ENCODE results near the gene CAPN11.
"Not testable (repeated sequence)": the region's sequence is repeated elsewhere in the genome, so short reads cannot be mapped to it uniquely, and the experiment has no call there.

Gene CAPN11

DNA sequence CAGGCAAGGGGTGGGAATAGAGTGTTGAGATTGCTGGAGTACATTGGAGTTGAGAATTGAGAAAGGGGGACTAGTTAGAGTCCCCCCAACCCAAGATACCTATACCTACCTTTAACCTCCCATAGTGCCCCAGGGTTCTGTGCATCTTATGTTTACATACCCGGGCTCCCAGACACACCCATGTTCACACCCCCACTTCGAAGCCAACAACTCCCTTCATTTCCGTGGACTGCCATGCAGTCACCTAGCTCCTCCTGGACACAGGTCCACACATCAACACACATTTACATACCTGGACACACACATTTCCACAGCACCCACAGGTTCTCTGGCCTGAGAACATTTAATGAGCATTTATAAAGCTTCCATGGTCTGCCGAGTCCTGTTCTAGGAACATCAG, 26.1 kb upstream of the CAPN11 start:
- no peak for DNase-seq

- no peak for DNase-seq
Observed at GRCh38 chr6:44133003-44133931, 25.4 kb upstream of the CAPN11 start.

DNA sequence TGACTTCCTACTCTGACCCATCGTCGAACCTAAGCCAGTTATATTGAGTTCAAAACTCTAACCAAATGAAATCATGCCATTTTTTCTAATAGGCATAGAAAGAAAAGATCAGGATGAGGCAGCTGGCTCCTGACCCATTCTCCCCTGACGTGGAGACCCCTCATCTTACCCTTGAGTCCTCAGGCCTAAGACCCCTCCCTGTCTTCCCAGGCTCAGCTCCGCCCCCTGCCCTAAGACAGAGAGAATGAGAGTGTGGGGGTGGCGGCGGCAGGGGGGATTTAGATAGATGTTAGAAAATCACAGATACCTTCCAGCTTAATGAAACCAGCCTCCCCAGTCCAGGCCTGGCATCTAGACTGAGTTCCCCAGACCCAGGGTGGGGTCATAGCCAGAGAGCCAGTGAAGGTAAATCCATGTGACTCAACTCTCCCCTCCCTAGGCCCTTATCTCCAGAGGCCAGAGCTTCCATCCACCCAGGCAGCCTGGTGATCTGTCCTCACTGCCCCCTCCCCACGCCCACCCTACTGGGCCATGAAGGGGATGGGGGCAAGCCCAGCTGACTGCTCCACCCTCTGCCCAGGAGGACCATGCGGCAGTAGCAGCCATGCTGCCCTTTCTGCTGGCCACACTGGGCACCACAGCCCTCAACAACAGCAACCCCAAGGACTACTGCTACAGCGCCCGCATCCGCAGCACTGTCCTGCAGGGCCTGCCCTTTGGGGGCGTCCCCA, 24.5 kb upstream of the CAPN11 start:
- no peak for DNase-seq

DNA sequence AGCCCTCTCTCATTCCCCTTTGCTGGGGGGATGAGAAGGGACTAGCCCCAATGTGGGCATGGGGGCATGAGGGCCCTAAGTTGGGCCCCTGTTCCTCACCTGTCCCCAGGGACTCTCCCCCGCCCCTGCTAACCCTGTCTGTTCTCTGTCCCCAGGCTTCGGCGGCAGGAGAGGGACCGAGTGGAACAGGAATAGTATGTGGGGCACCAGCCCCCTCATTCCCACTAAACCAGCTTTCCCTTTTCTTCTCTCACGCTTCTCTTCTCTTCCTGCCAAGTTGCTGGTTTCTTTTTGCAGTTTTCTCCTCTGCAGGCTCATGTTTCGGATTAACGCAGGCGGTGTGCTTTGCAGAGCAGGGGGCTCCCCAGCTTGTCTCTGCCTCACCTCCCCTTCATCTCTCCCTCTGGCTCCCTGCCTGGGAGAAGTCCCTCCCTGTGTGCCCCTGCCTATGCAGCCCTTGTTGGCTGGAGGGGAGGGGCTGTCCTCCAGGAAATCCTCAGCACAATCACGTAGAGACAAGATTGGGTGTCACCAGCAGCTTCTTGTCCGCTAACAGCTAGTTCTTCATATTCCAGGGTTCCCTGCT, 23.4 kb upstream of the CAPN11 start:
- DNase-seq, result no peak

- DNase-seq, result no peak
Observed at GRCh38 chr6:44135875-44136274, 22.7 kb upstream of the CAPN11 start.

- DNase-seq, result no peak
Observed at GRCh38 chr6:44138717-44139350, 19.8 kb upstream of the CAPN11 start.

- DNase-seq, result no peak
Observed at GRCh38 chr6:44139351-44139743, 19.3 kb upstream of the CAPN11 start.

GRCh38 chr6:44142835-44143234, 15.8 kb upstream of the CAPN11 start:
- no peak for DNase-seq

- DNase-seq, result no peak
Observed at GRCh38 chr6:44143731-44144130, 14.9 kb upstream of the CAPN11 start.

- DNase-seq, result not testable (repeated sequence)
Observed at GRCh38 chr6:44144536-44144935, 14.1 kb upstream of the CAPN11 start.

DNA sequence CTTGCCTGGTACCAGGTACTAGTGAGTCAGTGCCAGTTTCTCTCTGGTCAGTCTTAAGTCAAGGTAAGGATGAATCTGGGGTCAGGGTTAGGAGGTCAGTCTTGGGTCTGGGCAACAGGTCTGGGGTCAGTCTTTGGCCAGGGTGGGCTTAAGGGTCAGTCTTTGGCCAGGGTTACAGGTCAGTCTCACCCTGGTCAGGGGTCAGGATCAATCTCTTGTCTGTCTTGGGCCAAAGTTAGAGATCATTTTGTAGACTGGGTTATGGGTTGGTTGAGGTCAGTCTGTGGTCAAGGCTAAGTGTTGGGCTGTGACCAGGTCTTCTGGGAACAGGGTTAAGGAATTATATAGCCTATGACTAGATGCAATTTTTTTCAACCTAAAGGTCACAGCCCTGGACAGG, 12.8 kb upstream of the CAPN11 start:
- no peak for DNase-seq

- DNase-seq, result no peak
Observed at GRCh38 chr6:44146685-44147084, 11.9 kb upstream of the CAPN11 start.

DNA sequence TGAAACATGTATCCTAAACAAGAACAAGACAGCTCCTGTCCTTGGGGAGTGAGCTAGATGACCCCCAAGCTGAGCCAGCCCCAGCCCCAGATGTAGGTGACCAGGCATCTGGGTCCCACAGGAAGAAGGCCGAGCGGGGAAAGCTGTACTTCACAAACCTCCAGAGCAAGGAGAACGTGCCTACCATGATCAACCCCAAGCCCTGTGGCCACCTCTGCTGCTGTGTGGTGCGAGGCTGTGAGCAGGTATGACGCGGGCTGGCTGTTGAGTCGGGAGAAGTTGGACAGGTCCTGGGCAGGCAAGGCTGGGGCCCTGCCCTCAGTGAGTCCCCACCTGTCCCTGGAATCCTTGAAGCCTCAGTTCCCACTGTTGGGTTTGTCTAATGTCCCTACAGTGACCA, 11.4 kb upstream of the CAPN11 start:
- DNase-seq, result no peak

DNA sequence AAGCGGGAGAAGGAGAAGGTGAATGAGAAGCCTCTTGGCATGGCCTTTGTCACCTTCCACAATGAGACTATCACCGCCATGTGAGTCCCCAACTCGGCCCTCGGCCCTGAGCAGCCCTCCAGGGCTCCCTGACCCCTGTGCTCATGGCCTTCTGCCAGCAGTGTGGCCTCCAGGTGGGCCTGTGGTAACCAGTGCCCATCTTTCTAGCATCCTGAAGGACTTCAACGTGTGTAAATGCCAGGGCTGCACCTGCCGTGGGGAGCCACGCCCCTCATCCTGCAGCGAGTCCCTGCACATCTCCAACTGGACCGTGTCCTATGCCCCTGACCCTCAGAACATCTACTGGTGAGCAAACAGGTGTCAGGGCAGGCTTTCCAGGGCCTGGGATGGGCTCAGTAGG, 10.3 kb upstream of the CAPN11 start:
- DNase-seq, result no peak

- DNase-seq, result no peak
Observed at GRCh38 chr6:44149369-44150012, 9.1 kb upstream of the CAPN11 start.

DNA sequence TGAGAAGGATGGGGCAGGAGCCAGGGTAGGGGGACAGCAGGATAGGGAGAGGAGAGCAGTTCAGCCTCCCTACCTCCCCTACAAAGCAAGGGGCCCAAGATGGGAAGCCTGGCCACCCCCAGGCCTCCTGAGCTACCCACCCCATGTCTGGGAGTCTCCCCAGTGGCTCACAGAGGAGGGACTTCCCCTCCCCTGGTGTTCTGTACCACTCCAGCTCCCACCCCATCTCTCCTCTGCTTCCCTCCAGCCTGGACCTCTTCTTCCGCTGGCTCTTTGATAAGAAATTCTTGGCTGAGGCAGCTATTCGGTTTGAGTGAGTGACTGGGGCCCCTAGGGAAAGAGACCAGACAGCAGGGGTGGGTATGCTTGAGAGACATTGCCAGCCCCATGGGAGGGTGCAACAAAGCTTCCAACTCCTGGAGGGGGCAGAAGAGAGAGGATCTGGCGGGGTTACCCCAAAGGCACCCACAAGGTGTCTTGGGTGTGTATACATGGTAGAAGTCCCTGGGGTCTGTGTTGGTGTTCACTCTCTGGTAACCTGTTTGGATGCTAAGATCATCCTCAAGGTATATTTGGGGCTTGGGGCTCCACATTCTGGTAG, 8.2 kb upstream of the CAPN11 start:
- DNase-seq, result no peak

DNA sequence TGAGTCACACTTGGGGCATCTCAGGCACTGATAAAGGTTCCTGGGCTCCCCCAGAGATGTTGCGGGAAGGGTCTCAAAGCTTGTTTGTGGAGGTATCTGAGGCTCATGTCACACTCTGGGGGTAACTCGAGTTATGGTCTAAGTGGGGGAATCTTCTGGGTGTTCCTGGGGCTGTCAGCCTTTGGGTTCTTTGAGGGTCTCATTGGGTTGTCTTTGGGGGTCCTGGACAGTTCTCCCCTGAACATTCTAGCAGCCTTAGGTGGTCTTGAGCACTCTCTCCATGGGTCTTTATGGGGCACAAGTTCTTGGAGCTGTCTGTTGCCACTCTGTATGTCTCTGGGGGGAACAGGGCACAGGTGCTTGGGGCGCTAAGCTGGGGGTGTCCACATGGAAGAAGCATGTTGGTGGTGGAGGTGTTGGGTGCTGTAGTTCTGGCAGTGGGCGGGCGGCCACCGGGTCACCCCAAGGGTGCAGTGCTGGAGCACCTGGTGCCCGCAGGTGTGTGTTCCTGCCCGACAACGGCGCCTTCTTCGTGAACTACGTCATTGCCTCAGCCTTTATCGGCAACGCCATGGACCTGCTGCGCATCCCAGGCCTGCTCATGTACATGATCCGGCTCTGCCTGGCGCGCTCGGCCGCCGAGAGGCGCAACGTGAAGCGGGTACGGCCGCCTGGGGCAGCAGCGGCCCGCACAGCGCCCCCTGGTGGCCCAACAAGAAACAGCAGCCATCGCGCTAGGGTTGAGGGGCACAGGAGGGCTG, 7.1 kb upstream of the CAPN11 start:
- peak; percentile 71 for DNase-seq

DNA sequence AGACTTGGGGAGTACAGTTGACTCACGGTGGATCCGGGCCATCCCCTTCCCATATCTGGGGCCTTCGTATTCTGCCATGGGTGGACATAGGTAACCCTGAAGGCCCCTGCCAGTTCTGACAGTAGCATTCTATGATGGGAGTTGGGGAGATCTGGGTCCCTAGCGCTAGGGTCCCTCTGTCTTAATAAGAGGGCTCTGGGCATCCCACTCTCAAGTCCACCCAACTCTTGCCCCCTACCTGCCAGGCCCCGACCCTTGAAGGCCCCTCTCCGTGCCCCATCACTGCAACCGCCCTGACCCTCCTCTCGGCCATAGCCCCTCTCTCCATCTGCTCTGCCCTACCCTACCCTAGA, 6.5 kb upstream of the CAPN11 start:
- DNase-seq, result no peak

DNA sequence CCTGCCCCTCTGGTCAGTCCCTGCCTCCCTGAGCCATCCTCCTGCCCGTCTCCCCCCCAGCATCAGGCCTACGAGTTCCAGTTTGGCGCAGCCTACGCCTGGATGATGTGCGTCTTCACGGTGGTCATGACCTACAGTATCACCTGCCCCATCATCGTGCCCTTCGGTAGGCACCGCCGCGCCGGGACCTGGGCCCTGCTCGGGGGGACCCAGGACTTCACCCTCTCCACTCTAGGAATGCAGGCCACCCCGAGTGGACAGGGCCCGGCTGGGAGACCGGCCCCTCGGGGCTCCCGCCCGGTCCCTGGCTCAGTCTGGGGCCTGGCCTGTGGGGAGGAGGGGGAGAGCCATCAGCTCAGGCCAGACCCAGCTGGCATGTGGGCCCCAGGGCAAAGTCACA, 6.1 kb upstream of the CAPN11 start:
- DNase-seq, result no peak

- no peak for DNase-seq
Observed at GRCh38 chr6:44154067-44154466, 4.6 kb upstream of the CAPN11 start.

- no peak for DNase-seq
Observed at GRCh38 chr6:44156494-44157151, 2.0 kb upstream of the CAPN11 start.
